ENCODE results near the gene DAG1. TPM values are rescaled to one million over a fixed set of nuclear protein-coding genes. Genes with fewer than 3 reads are reported as not detected.
A peak's percentile ranks its signal among the peaks of the same experiment; 100 is the strongest.

Gene DAG1
- total RNA-seq, 1 experiment from 2014 or later: 111 TPM

DNA sequence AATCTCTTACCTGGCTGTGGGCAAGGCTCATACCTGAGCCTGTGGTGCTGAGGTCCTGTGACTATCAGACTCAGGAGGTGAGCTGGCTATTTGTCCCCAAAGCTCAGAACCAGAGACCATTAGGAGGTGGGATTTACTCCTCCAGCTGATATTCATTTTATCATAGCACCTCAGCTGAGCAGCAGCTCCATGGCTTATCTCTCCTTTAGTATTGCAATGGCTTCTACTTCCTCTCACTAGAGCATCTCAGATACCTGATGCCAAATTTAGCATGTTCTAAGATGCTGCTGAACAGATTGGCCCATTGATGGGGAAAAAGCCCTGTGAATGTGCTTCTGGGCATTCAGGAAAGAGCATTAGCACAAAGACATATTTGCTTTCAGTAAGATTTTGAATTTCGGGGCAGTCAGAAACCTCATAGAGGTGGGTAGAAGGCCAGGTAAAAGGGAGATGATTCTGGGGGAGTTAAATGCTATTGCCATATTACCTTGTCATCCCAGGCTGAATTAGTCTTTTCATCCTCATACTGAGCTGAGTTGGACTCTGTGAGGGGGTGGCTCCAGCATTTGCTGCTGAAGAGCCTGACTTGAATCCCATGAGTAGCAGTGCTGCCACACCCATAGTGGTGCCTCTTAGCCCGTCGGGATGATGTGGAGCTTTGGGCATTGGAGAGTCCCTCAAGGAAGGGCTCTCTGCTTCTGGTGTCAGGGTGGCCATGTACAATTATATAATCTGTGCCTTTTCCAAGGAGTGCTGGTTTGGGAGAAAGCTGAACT is 86.6 kb downstream of the DAG1 start:
- Histone ChIP-seq H3K4me1 (ENCODE audit: insufficient read depth, low read length) (peaks cover 15% of the 10 kb centered on the region), H3K9me2 (replicated peaks; ENCODE audit: low read length) (no peaks in the 10 kb centered on the region), H3K9me3 (ENCODE audit: low read length) (no peaks in the 10 kb centered on the region), H3K9ac (ENCODE audit: low read length) (no peak overlapping the region), H3K27ac (ENCODE audit: low read length) (no peak overlapping the region), H3F3A (ENCODE audit: low read length, unreplicated experiment) (no peaks in the 10 kb centered on the region), H3K4me2 (ENCODE audit: low read length) (no peak overlapping the region), H3K36me3 (ENCODE audit: low read depth, low read length) (no peaks in the 10 kb centered on the region), H3K27me3 (ENCODE audit: low read length) (peaks cover 20% of the 10 kb centered on the region; the same call in 1 of the 2 replicates), H2AFZ (ENCODE audit: low read length) (no peak overlapping the region), H4K20me1 (ENCODE audit: low read length) (no peaks in the 10 kb centered on the region), H3K4me3 (ENCODE audit: low read length) (no peak overlapping the region), H3K79me2 (ENCODE audit: low read length) (no peaks in the 10 kb centered on the region)
- no peak for ATAC-seq
- TF ChIP-seq EZH2 (IDR thresholded peaks at IDR 0.05; ENCODE audit: low read length, unreplicated experiment) (no peak), EZH2phosphoT487 (IDR thresholded peaks at IDR 0.05; ENCODE audit: borderline replicate concordance, low read length) (no peak)
- TF ChIP-seq, protein P1, sequence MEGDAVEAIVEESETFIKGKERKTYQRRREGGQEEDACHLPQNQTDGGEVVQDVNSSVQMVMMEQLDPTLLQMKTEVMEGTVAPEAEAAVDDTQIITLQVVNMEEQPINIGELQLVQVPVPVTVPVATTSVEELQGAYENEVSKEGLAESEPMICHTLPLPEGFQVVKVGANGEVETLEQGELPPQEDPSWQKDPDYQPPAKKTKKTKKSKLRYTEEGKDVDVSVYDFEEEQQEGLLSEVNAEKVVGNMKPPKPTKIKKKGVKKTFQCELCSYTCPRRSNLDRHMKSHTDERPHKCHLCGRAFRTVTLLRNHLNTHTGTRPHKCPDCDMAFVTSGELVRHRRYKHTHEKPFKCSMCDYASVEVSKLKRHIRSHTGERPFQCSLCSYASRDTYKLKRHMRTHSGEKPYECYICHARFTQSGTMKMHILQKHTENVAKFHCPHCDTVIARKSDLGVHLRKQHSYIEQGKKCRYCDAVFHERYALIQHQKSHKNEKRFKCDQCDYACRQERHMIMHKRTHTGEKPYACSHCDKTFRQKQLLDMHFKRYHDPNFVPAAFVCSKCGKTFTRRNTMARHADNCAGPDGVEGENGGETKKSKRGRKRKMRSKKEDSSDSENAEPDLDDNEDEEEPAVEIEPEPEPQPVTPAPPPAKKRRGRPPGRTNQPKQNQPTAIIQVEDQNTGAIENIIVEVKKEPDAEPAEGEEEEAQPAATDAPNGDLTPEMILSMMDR (conservative IDR thresholded peaks at IDR 0.05; ENCODE audit: low read depth, low read length): no peak
- ChIA-PET CTCF (no interaction called here), POLR2A (ENCODE audit: unreplicated experiment) (no interaction called here)
- no TSS peak for BruUV-seq (replicated peaks)
- DNase-seq: no peak
- intact Hi-C loops (cut with micrococcal nuclease): no loop called here

DNA sequence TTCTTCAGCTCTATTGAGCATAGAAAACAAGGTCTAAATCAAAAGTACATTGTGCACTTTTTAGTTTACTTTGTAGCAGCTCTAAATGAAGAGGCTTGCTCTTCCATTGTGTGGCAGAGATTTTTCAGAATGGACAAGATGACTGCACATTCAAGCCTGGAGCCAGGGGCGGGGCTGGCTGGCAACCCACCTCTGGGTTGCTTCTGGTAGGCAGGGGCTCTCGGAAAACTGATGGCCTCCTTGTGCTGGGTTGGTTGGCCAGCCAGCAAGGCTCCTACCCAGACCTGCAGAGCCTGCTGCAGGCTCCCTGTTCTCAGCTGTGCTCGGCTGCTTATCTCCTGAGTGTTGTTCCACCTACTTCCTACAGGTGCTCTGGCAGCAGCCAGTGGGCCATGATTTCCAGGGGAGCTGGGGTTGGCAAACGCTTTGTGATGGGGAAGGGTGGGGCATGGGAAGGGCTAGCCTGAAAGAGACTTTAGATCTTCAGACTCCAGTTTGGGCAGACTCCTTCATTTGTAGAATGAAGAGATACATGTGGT is 93.0 kb downstream of the DAG1 start:
- POLR2A ChIA-PET (ENCODE audit: unreplicated experiment): no interaction called here
- ATAC-seq: peak; percentile 53

More for the DNA sequence above, 93.0 kb downstream of the DAG1 start:
- Histone ChIP-seq H3K27me3 (ENCODE audit: low read length) (peaks cover 8% of the 10 kb centered on the region; the same call in 1 of the 2 replicates), H3K9me3 (ENCODE audit: low read length) (no peaks in the 10 kb centered on the region), H3K27ac (ENCODE audit: low read length) (no peak overlapping the region), H4K20me1 (ENCODE audit: low read length) (no peaks in the 10 kb centered on the region), H3K4me3 (ENCODE audit: low read length) (no peak overlapping the region), H3K9me2 (replicated peaks; ENCODE audit: low read length) (no peaks in the 10 kb centered on the region), H3K36me3 (ENCODE audit: low read depth, low read length) (no peaks in the 10 kb centered on the region), H2AFZ (ENCODE audit: low read length) (no peak overlapping the region), H3K4me1 (ENCODE audit: insufficient read depth, low read length) (no peaks in the 10 kb centered on the region), H3F3A (ENCODE audit: low read length, unreplicated experiment) (no peaks in the 10 kb centered on the region), H3K9ac (ENCODE audit: low read length) (no peak overlapping the region), H3K79me2 (ENCODE audit: low read length) (no peaks in the 10 kb centered on the region), H3K4me2 (ENCODE audit: low read length) (no peak overlapping the region)
- no peak for DNase-seq
- CTCF ChIA-PET: no interaction called here
- no TSS peak for BruUV-seq (replicated peaks)
- intact Hi-C loops (cut with micrococcal nuclease): no loop called here
- no peak for TF ChIP-seq EZH2phosphoT487 (IDR thresholded peaks at IDR 0.05; ENCODE audit: borderline replicate concordance, low read length)
- no peak for TF ChIP-seq EZH2 (IDR thresholded peaks at IDR 0.05; ENCODE audit: low read length, unreplicated experiment)
- TF ChIP-seq, protein P1 (conservative IDR thresholded peaks at IDR 0.05; ENCODE audit: low read depth, low read length): no peak; the same call in 1 of the 2 replicates

Measured in PC-3 (cell line).